Gastrocnemius medialis (tissue), 4 donors: ENCODE data around the gene DOCK7. TPM values are rescaled to one million over a fixed set of nuclear protein-coding genes. Genes with fewer than 3 reads are reported as not detected.
A peak's percentile ranks its signal among the peaks of the same experiment; 100 is the strongest.
"Not testable (repeated sequence)": the region's sequence is repeated elsewhere in the genome, so short reads cannot be mapped to it uniquely, and the experiment has no call there.

Experiments
- ATAC-seq, 2 donors: fragments of 150-250 bp; one replicate each; pipeline ENCODE4 v1.9.1; 2016
- DNase-seq, 2 donors: peaks; one replicate each; pipeline ENCODE4 v3.0.0-alpha.2; 2019
- H3K27ac ChIP-seq, 4 donors: fragments of 200-600 bp; sonication (generic); 1 replicate in 1 of 4; 2 replicates in 3 of 4; pipeline ENCODE4 v1.5.1; 2016 to 2018; ENCODE audit warnings: mild to moderate bottlenecking in 2 of 4, moderate library complexity in 1 of 4
- H3K27me3 ChIP-seq, 3 donors: fragments of 200-600 bp; sonication (generic) in 2 of 3; 1 replicate in 1 of 3; 2 replicates in 2 of 3; pipeline versions ENCODE4 v1.5.1 to v1.6.0; 2016 to 2019; ENCODE audit warnings: mild to moderate bottlenecking in 1 of 3, moderate library complexity in 1 of 3
- H3K36me3 ChIP-seq, 2 donors: fragments of 200-600 bp; sonication (generic) in 1 of 2; one replicate each; pipeline ENCODE4 v1.5.1; 2017 to 2018
- H3K4me1 ChIP-seq, 2 donors: fragments of 200-600 bp; sonication (generic) in 1 of 2; one replicate each; pipeline ENCODE4 v1.5.1; 2016 to 2017; ENCODE audit warnings: mild to moderate bottlenecking in 2 of 2
- H3K4me3 ChIP-seq, 4 donors: fragments of 200-600 bp; sonication (generic) in 3 of 4; 1 replicate in 1 of 4; 2 replicates in 3 of 4; pipeline ENCODE4 v1.5.1; 2016 to 2019; ENCODE audit warnings: mild to moderate bottlenecking in 2 of 4
- H3K9me3 ChIP-seq, 3 donors: fragments of 200-600 bp; sonication (generic) in 2 of 3; 1 replicate in 1 of 3; 2 replicates in 2 of 3; pipeline ENCODE4 v1.5.1; 2016 to 2019
- CTCF ChIP-seq, 5 experiments: fragments of 450-650 bp in 3 of 5; fragments of 200-600 bp in 2 of 5; sonication (generic) in 2 of 5; IDR thresholded peaks in 4 of 5; conservative IDR thresholded peaks in 1 of 5; 1 replicate in 4 of 5; 2 replicates in 1 of 5; pipeline ENCODE4 v1.5.1; 2016 to 2019; ENCODE audit warnings: antibody characterized with exemption in 5 of 5, mild to moderate bottlenecking in 3 of 5, moderate library complexity in 3 of 5
- POLR2A ChIP-seq, 2 donors: fragments of 450-650 bp; IDR thresholded peaks; one replicate each; pipeline ENCODE4 v1.6.1; 2017; ENCODE audit warnings: antibody characterized with exemption in 2 of 2, mild to moderate bottlenecking in 2 of 2, moderate library complexity in 2 of 2
- in situ Hi-C, 4 donors: fragments of 200-750 bp; cut with MboI; loops; one replicate each; pipeline versions ENCODE4 v1.15.0 to v1.8.0; 2017; ENCODE audit warnings: low sequenced_read_pairs in 4 of 4
- intact Hi-C: fragments of 100-400 bp; cut with DNase I; formaldehyde crosslinking; loops from one replicate; pipeline ENCODE4 v1.15.1; 2023; ENCODE audit warnings: low total_unique reads
- total RNA-seq, 4 donors: library from RNA; depleted of rRNA; stranded (reverse); fragments of >200 nt; gene quantifications; one replicate each; pipeline versions ENCODE4 v1.1.0 to v1.2.3, GENCODE V29; 2016

The DOCK7 gene
- total RNA-seq, 4 donors from 2014 or later = 7.9 to 14.7 (median 10.9) TPM

GRCh38 chr1:62723883-62724282 lies 35.7 kb upstream of the DOCK7 start:
- no peaks in the 10 kb centered on the region for H3K27me3 ChIP-seq
- no peak overlapping the region for H3K27ac ChIP-seq
- ATAC-seq (no peak), DNase-seq (no peak)
- no peak for TF ChIP-seq POLR2A (IDR thresholded peaks at IDR 0.05)
- TF ChIP-seq CTCF (IDR thresholded peaks at IDR 0.05 in 4 of 5, conservative IDR thresholded peaks at IDR 0.05 in 1 of 5) = no peak
- H3K4me3 ChIP-seq = no peak overlapping the region
- H3K9me3 ChIP-seq = no peaks in the 10 kb centered on the region
- H3K4me1 ChIP-seq = peaks cover 0 to 3% of the 10 kb centered on the region in 2 donors
- H3K36me3 ChIP-seq = no peaks in the 10 kb centered on the region
- in situ Hi-C loops (no loop called here), intact Hi-C loops (no loop called here)

- peak in 1 of 2 donors; percentile 18 for ATAC-seq
- H3K27me3 ChIP-seq = no peaks in the 10 kb centered on the region
- no peaks in the 10 kb centered on the region for H3K36me3 ChIP-seq
- H3K27ac ChIP-seq = no peak overlapping the region
- no peaks in the 10 kb centered on the region for H3K9me3 ChIP-seq
- TF ChIP-seq CTCF (IDR thresholded peaks at IDR 0.05 in 4 of 5, conservative IDR thresholded peaks at IDR 0.05 in 1 of 5) = no peak
- TF ChIP-seq POLR2A (IDR thresholded peaks at IDR 0.05) = no peak
- intact Hi-C loops = no loop called here
- no peak overlapping the region for H3K4me3 ChIP-seq
- in situ Hi-C loops = no loop called here
- H3K4me1 ChIP-seq = peaks cover 0 to 3% of the 10 kb centered on the region in 2 donors
- DNase-seq = no peak
These were observed 34.6 kb upstream of the DOCK7 start for GRCh38 chr1:62722796-62723195.

- intact Hi-C loops (no loop called here), in situ Hi-C loops (no loop called here)
- H3K9me3 ChIP-seq = no peaks in the 10 kb centered on the region
- no peaks in the 10 kb centered on the region for H3K27me3 ChIP-seq
- ATAC-seq = no peak
- no peak for DNase-seq
- H3K36me3 ChIP-seq = no peaks in the 10 kb centered on the region
- no peak overlapping the region for H3K4me3 ChIP-seq
- no peak overlapping the region for H3K27ac ChIP-seq
- H3K4me1 ChIP-seq = peaks cover 0 to 3% of the 10 kb centered on the region in 2 donors
- no peak for TF ChIP-seq CTCF (IDR thresholded peaks at IDR 0.05 in 4 of 5, conservative IDR thresholded peaks at IDR 0.05 in 1 of 5)
- no peak for TF ChIP-seq POLR2A (IDR thresholded peaks at IDR 0.05)
These were observed 32.9 kb upstream of the DOCK7 start for GRCh38 chr1:62720946-62721554.

- intact Hi-C loops, in situ Hi-C loops, DNase-seq, H3K9me3 ChIP-seq, H3K4me1 ChIP-seq, H3K27me3 ChIP-seq, ATAC-seq, H3K4me3 ChIP-seq, H3K27ac ChIP-seq, H3K36me3 ChIP-seq: not testable (repeated sequence)
These were observed 30.2 kb upstream of the DOCK7 start for GRCh38 chr1:62718400-62718799.

DNA sequence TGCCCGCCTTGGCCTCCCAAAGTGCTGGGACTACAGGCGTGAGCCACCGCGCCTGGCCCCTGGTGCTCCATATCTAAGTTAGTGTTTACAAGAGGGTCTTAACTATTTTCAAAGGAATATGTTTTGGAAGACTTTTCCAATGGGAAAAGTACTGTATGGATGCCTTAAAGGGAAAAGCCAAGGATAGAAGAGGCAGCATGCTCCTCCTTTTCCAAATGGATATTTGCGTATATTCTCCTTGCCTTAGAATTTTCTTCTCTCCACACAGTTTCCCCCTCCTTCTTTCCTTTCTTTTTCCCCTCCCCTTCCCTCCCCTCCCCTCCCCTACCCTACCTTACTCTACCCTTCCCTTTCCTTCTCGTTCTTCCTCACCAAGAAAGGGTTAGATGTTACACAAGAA lies 29.3 kb upstream of the DOCK7 start:
- ATAC-seq (no peak), DNase-seq (no peak)
- H3K4me1 ChIP-seq = no peaks in the 10 kb centered on the region
- in situ Hi-C loops (no loop called here), intact Hi-C loops (no loop called here)
- H3K27me3 ChIP-seq = no peaks in the 10 kb centered on the region
- H3K27ac ChIP-seq = no peak overlapping the region
- no peaks in the 10 kb centered on the region for H3K9me3 ChIP-seq
- H3K4me3 ChIP-seq = no peak overlapping the region
- H3K36me3 ChIP-seq = no peaks in the 10 kb centered on the region
- TF ChIP-seq CTCF (IDR thresholded peaks at IDR 0.05 in 4 of 5, conservative IDR thresholded peaks at IDR 0.05 in 1 of 5) (no peak), POLR2A (IDR thresholded peaks at IDR 0.05) (no peak)
